GM23338 (cell line): ENCODE data around the gene NDUFA6.

Source experiments
- EZH2 ChIP-seq: fragments of 200-600 bp; sonication (generic); IDR thresholded peaks from one replicate; pipeline ENCODE4 v1.8.0; 2017; ENCODE audit warnings: antibody characterized with exemption, mild to moderate bottlenecking, low read depth; ENCODE audit not compliant: unreplicated experiment
- TF ChIP-seq, protein P1 (sequence below), 2 experiments: fragments of 200-600 bp in 1 of 2; sonication (generic) in 1 of 2; conservative IDR thresholded peaks; 2 replicates each; pipeline versions ENCODE4 v1.5.1 to v1.6.1; 2016 to 2017; ENCODE audit warnings: antibody characterized with exemption in 2 of 2, low read depth in 2 of 2, mild to moderate bottlenecking in 2 of 2, moderate library complexity in 1 of 2
- TF ChIP-seq, protein P2 (sequence below): IDR thresholded peaks from one replicate; pipeline ENCODE4 v1.6.1; 2018; ENCODE audit warnings: antibody characterized with exemption; ENCODE audit not compliant: unreplicated experiment

DNA sequence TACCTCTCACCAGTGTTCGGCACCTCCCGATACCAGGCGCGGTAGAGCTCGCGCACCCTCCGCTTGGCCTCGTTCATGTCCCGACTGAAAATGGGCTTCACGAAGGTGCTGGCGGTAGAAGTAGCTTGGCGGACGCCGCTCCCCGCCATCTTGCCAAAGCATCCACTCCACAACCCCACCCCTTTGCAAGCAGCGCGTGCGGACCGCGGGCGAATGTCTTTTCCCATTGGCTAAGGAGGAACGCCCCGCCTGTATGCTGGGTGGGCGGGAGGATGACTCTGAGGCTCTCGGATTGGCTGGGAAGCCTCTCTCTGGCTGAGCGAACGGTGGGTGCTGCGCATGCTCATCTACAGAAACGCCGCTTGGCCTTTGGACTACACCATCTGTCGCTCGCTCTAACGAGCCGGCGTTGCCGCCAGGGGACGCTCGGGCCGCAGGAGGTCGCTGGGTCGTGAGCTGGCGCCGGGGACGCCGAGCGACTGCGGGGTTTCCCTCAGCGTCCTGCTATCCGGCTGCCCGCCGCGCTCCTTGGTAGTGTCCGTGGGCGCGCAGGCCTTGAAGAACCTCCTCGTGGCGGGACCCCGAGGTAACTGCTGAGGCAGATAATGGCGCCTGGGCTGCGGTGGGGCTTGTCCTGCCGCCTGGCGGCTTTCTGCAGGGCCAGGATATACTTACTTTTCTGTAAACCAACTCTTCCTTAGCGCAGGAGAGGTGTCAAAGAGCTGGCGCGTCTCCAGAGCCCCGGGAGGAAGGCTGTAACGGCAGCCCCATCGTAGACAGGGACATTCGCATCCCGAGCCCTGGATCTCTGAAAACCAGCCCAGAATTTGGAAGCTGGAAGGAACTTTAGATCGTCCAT, at the start of gene NDUFA6:
- TF ChIP-seq, protein P1, sequence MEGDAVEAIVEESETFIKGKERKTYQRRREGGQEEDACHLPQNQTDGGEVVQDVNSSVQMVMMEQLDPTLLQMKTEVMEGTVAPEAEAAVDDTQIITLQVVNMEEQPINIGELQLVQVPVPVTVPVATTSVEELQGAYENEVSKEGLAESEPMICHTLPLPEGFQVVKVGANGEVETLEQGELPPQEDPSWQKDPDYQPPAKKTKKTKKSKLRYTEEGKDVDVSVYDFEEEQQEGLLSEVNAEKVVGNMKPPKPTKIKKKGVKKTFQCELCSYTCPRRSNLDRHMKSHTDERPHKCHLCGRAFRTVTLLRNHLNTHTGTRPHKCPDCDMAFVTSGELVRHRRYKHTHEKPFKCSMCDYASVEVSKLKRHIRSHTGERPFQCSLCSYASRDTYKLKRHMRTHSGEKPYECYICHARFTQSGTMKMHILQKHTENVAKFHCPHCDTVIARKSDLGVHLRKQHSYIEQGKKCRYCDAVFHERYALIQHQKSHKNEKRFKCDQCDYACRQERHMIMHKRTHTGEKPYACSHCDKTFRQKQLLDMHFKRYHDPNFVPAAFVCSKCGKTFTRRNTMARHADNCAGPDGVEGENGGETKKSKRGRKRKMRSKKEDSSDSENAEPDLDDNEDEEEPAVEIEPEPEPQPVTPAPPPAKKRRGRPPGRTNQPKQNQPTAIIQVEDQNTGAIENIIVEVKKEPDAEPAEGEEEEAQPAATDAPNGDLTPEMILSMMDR (conservative IDR thresholded peaks at IDR 0.05; ENCODE audit: low read depth in 2 of 2), result peak; percentile 65 to 91
- TF ChIP-seq, protein P2, sequence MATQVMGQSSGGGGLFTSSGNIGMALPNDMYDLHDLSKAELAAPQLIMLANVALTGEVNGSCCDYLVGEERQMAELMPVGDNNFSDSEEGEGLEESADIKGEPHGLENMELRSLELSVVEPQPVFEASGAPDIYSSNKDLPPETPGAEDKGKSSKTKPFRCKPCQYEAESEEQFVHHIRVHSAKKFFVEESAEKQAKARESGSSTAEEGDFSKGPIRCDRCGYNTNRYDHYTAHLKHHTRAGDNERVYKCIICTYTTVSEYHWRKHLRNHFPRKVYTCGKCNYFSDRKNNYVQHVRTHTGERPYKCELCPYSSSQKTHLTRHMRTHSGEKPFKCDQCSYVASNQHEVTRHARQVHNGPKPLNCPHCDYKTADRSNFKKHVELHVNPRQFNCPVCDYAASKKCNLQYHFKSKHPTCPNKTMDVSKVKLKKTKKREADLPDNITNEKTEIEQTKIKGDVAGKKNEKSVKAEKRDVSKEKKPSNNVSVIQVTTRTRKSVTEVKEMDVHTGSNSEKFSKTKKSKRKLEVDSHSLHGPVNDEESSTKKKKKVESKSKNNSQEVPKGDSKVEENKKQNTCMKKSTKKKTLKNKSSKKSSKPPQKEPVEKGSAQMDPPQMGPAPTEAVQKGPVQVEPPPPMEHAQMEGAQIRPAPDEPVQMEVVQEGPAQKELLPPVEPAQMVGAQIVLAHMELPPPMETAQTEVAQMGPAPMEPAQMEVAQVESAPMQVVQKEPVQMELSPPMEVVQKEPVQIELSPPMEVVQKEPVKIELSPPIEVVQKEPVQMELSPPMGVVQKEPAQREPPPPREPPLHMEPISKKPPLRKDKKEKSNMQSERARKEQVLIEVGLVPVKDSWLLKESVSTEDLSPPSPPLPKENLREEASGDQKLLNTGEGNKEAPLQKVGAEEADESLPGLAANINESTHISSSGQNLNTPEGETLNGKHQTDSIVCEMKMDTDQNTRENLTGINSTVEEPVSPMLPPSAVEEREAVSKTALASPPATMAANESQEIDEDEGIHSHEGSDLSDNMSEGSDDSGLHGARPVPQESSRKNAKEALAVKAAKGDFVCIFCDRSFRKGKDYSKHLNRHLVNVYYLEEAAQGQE, result no peak
- TF ChIP-seq EZH2, result no peak
